Esophagus muscularis mucosa (tissue), 4 donors: ENCODE measurements around the gene WDFY2.

Source experiments
- EP300 ChIP-seq: sonication (generic); formaldehyde crosslinking; IDR thresholded peaks from one replicate; pipeline ENCODE4 v1.6.1; 2017; ENCODE audit warnings: antibody characterized with exemption
- POLR2A ChIP-seq: fragments of 450-650 bp; IDR thresholded peaks from one replicate; pipeline ENCODE4 v1.6.1; 2017; ENCODE audit warnings: antibody characterized with exemption, moderate library complexity, mild to moderate bottlenecking, low read depth
- POLR2AphosphoS5 ChIP-seq, 2 donors: sonication (generic); formaldehyde crosslinking; IDR thresholded peaks; one replicate each; pipeline ENCODE4 v1.6.1; 2017; ENCODE audit warnings: antibody characterized with exemption in 2 of 2
- TF ChIP-seq, protein P1 (sequence below), 3 experiments: fragments of 200-600 bp in 2 of 3; fragments of 450-650 bp in 1 of 3; sonication (generic) in 2 of 3; IDR thresholded peaks; one replicate each; pipeline ENCODE4 v1.5.1; 2017 to 2019; ENCODE audit warnings: antibody characterized with exemption in 3 of 3, mild to moderate bottlenecking in 2 of 3, moderate library complexity in 1 of 3

DNA sequence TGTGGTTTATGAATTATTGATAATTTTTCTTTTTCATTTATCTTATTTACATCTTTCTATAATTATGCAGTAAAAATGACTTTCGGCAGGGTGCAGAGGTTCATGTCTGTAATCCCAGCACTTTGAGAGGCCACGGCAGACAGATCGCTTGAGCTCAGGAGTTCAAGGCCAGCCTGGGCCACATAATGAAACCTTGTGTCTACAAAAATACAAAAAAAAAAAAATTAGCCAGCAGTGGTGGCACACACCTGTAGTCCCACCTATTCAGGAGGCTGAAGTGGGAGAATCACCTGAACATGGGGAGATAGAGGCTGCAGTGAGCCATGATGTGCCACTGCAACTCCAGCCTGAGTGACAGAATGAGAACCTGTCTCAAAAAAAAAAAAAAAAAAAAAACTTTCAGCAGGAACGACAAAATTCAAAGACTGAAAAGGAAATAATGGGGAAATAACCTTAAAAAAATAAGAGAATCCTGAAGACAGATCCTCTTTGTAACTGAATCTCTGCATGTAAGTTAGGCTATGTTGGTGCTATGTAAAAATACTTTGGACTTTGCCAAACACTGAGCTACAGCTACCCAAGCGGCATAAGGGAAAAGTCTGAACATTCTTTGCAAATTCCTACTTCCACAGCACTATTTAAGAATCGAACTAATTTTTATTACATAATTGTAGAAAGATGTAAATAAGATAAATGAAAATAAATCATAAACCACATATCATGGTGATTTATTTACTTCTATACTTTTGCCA is 36.7 kb upstream of the WDFY2 start:
- TF ChIP-seq EP300 (no peak), POLR2A (no peak), POLR2AphosphoS5 (IDR thresholded peaks at IDR 0.05) (no peak)
- TF ChIP-seq, protein P1, sequence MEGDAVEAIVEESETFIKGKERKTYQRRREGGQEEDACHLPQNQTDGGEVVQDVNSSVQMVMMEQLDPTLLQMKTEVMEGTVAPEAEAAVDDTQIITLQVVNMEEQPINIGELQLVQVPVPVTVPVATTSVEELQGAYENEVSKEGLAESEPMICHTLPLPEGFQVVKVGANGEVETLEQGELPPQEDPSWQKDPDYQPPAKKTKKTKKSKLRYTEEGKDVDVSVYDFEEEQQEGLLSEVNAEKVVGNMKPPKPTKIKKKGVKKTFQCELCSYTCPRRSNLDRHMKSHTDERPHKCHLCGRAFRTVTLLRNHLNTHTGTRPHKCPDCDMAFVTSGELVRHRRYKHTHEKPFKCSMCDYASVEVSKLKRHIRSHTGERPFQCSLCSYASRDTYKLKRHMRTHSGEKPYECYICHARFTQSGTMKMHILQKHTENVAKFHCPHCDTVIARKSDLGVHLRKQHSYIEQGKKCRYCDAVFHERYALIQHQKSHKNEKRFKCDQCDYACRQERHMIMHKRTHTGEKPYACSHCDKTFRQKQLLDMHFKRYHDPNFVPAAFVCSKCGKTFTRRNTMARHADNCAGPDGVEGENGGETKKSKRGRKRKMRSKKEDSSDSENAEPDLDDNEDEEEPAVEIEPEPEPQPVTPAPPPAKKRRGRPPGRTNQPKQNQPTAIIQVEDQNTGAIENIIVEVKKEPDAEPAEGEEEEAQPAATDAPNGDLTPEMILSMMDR (IDR thresholded peaks at IDR 0.05), result no peak
